NCI-H2196 treated with DMSO at 0.1 percent for 48 hours (cell line): ENCODE measurements around the gene PELI1.
A peak's percentile ranks its signal among the peaks of the same experiment; 100 is the strongest.

Source experiments
- DNase-seq: peaks from one replicate; lab custom pipeline; 2025; ENCODE audit not compliant: unreplicated experiment; lab: John Stamatoyannopoulos, UW

PELI1 gene, protein sequence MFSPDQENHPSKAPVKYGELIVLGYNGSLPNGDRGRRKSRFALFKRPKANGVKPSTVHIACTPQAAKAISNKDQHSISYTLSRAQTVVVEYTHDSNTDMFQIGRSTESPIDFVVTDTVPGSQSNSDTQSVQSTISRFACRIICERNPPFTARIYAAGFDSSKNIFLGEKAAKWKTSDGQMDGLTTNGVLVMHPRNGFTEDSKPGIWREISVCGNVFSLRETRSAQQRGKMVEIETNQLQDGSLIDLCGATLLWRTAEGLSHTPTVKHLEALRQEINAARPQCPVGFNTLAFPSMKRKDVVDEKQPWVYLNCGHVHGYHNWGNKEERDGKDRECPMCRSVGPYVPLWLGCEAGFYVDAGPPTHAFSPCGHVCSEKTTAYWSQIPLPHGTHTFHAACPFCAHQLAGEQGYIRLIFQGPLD

DNA sequence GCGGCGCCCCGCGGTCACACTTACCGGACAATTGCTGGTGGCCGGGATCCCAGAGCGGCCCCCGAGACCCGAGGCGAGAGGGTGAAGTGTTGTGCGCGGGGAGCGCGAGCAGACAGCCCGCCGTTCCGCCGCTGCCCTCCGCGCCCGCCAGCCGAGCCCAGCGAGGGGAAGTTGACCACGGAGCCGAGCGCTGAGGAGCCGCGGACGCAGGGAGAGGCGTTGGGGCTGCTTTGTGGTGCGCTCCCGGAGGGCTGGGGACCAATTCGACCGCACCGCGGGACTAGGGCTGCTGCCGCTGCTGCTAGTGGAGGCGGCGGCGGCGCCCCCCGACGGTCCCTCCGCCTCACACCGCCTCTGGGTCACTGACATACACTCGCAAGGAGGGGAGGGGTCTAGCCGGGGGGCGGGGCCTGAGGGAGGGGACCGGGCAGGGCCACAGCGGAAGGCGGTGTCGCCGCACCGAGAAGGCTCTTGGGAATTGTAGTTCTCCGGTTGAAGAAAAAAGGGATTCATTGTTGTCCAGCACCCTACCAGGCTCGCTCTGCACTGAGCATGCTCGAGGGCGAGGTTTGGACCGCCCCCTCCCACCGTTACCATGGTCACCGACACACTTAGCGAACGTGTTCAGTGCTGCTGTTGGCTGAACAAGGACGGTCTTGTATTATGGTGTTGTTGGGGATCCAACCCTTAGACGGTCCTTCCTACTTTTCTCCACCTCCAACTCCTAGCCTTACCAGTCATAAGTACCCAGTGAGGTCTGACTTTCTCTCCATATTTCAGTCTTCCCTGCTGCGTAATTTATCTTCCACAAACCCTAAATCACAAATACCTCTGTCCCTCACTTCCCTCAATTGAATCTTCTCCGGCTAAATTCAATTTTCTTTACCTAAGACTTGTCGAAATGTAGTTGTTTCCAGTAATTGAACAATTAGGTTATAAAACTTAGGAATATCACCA is at the start of gene PELI1:
Gene PELI1, minus strand, starts transcription at position 364 of the 957 bp plus-strand sequence. CDS start 36,110 bp downstream, outside the sequence.
- DNase-seq = peak; percentile 82

DNA sequence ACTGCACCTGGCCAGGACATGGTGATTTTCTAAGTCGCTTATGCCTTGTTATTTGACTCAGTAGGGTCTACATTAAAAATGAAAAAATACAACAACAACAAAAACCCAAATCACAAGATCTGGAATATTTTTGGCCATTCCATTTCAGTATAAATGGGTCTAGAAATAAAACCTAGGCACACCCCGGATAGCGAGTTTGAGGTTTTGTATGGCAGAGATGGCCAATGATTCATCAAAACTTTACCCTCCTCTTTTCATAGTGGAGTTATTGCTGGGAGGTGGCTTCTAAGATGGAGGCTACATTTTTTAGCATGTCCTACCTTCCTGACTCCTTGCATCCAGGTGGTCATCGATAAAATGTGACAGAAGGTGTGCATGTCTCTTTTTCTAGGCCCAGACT is 49.3 kb upstream of the PELI1 start:
- DNase-seq = no peak

DNA sequence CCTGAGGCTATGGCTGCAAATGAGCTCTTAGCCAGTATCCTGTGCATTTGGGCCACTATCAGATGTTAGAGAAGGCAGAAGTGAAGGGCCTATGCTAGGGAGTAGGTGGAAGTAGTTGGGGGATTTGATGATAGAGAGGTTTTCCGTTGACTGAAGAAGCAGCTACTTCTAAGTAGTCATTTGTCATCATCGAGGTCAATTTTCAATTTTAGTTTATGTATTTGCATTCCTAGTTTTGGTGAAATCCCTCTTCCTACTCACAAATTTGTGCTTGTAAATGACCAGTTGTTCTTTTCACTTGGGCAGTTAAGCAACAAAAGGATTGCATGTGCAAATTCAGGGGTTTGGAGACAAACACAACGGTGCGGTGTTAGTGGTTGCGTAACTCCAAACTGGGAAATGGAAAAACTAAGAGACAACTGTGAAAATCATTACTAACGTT is 48.5 kb upstream of the PELI1 start:
- DNase-seq = no peak

DNA sequence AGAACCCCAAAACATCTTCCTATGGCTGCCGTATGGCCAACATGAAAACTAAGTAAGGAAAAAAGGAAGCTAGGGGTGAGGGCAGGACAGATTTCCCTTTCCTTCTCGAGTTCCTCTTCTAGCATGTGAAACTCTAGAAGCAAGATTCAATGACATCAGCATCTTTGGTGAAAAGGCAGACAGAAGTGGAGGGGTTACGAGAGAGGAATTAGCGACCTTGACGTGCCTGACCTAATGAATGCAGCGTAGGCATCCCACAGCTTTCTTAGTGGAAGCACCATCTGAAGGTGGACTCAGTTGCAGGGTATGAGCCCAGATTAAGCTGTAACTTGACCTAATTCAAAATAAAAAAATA is 47.9 kb upstream of the PELI1 start:
- no peak for DNase-seq

DNA sequence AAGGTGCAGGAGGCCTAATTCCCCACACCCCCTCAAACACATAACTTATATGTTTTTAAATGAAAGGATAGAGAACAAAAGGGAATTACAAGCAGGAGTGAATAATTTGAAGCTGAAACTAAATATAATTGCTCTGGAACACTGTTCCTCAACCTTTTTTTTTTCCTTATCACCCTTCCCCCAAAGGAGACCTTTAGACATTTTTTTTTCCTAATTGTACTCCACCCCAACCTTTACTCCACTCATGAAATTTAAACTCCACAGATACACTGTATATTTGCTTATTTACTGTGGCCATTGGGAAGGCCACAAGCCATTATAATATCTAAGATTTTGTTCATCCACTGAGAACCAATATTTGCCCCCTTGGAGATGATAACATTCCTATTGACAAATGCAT is 45.4 kb upstream of the PELI1 start:
- no peak for DNase-seq

DNA sequence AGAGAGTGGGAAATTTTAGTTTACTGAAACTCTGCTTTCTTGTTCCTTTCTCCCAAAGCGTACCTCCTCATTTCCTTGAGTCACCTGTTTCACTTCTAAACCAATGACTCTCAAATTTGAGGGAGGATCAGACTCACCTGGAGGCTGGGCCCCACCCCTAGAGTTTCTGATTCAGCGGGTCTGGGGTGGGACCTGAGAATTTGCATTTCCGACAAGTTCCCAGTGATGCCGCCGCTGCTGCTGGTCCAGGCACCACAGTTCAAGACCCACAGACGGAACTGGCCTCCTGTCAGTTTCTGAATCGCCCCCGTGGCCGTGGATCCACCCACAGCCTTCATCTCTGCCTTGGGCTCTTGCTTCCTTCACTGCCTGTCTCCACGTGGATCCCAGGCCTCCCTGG is 44.9 kb upstream of the PELI1 start:
- no peak for DNase-seq

DNA sequence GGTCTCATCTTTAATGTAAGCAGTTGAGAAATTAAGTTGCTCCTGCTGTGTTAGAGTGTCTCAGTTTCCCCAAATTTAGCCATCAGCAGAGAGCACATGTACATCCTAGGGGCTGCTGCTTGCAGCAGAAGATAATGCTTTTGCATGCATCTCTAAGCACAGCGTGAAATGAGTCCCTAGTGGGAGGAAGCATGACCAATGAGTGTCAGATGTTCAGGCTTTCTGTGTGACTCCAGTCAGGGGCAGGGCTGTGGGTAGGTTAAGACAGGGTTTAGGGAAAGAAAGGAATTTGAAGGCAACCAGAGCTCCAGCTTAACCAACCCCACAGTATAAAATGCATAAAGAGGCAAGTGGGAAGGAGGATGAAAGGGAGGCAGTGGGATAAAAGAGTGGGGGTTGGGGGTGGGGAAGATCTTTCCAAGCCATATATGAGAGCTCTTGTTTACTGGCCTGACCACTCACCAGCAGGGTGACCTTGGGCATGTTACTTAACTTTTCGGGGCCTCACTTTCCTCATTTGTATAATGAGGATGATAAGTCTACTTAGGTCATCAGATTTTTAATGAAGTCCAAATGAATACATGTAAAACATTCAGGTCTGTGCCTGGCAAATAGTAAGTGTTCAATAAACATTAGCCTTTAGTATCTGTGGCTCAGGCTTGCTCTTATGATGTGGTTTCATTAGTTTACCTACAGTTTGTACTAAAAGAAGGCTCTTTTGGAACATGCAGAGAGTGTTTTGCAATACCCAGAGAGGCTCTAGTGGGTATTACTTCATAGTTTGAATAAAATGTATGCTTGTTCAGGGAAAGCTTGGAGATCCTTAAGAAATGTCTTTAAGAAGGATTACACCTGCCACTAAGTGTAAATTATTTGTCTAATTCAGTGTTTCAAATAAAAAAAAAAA is 42.7 kb upstream of the PELI1 start:
- no peak for DNase-seq

DNA sequence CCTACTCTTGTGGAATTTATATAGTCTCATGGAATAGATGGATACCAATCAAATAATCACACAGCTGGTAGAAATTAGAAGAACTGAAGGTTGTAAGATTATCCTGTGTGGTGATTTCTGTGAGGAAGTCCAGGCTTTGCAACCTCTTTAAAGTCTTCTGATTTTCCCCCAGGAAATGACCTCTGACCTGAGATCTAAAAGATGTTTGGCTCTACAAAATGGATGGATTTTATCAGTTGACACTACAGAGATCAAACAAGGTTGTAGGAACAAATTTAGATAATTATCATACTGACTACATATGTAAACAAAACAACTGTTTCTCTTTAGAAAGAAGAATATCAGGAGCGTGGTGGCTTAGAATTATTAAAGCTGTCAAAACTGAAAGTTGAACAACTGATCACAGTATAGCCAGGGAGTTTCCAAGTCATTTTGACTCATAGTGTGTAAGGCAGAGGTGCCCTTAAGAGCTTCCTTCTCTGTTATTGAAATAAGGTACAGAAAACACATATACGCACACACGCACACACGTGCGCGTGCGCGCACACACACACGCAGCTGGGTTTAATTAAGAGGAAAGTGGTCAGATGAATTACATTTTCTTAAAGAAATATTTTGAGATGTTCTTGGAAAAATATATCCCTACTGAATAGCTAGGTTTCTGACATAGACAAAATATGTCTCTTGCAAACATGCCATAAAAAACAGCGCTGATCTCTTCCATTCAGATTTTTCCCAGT is 35.5 kb upstream of the PELI1 start:
- no peak for DNase-seq

DNA sequence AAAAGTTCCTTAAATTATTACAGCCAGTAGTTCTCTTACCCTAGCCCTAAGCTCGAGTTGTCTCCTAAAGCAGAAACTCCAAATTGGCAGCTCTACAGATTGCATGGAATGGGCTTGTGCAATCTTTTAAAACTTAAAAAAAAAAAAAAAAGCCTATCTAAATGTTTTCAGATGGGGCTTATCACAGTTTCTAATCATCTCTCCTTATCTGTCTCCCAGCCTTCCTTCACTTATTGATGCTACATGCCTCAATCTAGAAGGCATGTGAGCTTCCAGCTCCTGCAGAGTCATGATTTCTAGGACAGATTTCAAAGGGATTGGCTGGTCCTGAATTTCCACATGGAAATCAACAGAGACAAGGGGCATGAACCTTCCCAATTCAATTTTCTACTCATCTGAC is 33.1 kb upstream of the PELI1 start:
- no peak for DNase-seq

DNA sequence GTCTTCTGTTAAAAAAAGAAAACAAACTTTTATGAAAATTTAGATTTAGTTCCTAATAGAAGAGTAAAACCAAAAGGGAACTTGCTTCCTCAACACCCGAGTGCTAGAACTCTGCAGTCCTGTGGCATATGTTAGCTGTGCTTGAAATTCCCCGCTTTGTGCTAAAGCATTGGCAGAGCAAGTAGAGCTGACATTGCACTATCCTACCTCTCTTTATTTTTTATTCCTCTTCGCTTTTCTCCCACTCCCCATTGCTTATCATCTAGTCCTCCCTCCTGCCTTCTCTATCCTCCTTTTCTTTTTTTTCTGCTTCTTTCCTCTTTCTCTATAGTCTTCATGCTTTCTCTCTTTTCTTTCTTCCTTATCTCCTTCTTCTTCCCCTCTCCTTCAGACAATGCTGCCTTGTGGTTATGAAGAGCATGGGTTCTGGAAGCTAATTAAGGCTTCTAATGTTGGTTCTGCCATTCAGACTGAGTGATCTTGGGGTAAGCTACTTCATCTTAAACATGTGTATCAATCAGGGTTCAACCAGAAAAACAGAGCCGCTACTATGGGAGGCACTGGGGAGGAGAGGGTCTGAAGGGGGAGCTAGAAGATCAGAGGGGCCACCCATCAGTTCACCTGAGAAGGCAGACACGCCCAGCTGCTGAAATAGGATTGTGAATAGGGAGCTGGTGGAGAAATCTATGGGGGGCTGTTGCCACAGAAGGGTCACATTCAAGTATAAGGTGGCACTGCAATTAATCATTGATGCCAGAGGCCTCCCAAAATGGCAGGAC is 31.4 kb upstream of the PELI1 start:
- DNase-seq = no peak

DNA sequence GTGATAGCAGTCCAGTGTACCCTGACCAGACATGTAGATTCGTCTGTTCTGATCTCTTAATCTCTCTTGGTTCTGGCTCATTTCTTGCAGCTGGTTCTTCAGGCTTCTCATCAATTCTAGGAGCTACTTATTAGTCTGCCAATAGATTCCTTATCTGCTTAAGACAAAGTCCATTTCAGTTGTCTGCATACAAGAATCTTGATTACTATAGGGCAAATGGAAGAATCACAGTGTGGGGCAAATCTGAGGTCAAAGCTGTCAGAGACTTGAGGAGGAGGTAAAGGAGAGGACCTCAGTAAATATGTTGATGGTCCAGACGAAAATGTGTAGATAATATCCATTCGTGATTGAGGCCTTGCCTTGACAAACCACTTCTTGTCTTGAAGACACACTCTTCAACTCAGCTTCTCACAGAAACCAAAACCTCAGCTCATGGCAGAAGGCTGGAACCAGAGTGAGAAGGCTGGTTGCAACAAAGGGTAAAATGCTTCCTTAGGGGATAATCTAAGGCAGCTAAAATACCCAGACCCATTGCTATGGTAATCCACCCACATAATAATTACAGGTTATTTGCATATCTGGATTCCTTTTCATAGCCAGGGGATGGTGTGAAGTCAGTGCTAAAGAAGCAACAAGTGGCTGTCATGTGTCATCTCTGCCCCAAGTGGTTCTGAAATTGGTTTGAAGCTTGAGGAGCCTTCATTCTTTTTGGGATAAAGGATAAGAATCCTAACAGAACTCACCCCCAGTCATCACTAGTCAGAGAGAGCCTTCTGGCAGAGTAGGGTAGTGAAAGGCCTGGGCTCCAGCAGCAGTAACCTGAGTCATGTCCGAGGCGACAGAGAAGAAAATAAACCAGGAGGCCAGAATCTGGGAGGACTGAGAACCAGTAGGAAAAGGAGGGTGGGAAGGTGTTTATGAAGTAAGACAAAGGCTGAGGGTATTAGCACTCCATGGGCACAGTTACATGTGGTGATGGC is 29.2 kb upstream of the PELI1 start:
- no peak for DNase-seq

DNA sequence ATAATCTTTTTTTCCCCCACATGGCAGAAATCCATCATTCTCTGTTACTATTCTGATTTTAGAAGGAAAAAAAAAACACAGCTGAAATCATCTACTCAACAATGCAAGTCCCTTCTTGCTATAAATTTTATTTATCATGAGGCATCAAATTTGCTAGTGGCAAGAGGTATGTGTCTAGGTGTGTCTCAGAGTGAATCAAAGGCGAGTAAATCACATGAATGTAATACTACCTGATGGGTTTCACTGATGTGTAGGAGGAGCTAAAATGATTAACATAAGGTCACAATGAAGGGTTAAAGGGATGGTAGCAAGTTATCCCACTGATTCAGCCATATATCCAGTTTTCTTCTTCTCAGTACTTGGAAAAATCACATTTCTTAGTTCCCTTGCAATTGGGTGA is 24.5 kb upstream of the PELI1 start:
- no peak for DNase-seq

DNA sequence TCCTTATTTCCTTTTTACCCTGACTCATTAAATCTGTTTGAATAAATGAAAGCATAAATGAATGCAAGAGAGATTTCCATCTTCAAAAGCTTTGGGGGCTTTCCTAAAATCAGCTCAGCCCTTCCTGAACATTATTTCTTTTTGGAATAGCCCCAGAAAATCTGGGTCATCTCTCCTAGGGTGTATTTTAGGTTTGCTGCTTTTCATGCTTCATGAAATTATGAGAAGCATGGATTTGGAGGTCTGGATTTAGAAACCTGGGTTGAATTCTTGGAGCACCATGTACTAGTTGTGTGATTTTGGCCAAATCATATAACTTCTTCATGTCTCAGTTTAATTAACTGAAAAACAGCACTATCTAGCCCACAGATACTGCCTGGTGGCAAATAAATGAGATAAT is 24.0 kb upstream of the PELI1 start:
- no peak for DNase-seq

DNA sequence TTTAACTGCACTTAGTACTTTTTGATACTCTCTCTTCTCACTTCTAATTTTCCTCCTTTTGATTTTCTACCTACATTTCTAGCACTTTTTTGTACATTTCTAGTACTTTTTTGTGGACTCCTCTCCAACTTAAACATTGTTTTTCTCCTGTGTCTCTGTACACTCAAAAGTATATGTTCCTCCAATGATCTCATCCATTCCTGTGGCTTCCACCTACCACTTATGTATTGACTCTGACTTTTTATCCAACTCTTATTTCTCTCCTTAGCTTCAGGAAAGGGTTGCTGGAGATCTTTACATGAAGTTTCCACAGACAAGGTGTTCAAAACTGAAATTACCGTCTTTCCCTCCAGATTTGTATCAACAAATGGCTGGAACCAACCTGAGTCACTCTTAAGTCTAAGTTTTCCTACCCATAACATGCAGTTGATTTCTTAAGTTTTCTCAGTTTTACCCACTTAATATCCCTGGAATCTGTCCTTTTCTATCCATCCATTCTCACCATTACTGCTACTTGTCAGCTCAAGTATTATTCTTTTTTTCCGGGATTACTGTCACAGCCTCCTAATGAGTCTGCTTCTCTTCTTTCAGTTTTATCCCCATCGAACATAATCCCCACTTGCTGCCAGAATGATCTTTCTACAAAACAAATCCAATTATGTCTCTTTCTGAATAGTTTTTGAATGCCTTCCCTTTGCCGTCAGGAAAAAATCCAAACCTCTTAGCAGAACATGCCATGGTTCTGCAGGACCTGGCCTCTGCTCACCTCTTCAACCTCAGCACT is 22.6 kb upstream of the PELI1 start:
- DNase-seq = no peak

DNA sequence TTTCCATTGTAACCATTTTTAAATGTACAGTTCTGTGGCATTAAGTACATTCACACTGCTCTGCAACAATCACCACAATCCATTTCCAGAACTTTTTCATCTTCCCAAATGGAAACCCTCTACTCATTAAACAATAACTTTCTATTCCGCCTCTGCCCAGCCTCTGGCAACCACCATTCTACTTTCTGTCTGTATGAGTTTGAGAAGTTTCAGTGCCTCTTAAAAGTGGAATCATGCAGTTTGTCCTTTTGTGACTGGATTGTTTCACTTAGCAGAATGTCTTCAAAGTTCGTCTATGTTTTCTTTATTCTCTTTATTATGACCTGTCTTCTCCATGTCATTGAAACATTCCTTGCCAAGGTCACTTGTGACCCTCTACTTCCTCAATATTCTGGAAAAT is 22.0 kb upstream of the PELI1 start:
- no peak for DNase-seq

DNA sequence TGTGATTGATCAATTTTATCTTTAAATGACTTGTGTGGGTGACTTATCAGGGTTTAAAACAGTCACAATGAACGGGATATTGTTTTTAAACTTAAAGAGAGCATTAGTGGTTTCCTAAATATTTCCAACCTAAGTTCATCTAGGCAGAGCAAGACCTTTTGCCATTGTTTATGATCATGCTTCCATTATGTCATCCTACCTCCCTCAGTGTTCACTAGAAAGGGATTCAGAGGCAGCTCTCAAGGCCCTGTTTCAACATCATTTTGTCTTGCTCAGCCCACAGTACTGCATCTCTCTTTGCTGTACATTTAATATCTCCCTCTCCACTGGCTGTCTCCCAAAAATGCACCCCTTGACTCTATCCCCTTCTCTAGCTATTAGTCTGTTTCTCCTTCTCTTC is 21.5 kb upstream of the PELI1 start:
- no peak for DNase-seq

DNA sequence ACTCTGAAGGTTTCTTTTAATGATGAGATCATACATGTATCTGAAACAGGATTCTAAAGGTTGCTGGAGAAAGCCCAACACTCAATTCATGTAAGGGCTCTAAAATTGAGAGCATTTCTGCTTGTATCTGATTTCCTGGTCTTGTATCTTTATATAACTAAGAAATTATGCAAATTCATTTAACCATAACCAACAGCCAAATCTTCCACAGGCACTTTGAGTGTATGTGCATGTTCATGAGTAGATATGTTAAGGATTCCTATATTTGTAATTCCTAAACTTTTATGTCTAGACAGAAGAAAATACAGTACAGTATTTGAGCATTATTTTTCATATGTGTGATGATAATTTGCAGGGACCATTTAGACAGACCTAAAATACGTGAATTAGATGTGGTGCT is 20.4 kb upstream of the PELI1 start:
- DNase-seq = no peak

DNA sequence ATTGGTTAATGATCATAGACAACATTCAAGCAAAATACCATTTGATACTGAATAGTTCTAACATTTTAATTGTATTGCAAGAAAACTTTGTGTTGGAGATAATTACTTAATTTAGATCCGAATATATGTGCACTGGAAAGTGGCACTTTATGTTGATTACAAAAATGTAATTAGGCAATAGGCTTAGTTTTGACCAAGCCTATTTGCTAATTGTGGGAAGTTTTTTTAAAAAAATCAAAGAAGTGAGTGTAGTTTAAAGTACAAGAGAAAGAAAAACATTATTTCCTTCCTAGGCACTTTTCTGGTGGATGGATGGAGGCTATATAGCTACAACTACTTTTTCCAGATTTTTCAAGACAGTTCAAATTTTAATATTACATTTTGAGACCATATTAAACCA is 18.3 kb upstream of the PELI1 start:
- no peak for DNase-seq
